ENCODE results near the gene NACA2. TPM values are rescaled to one million over a fixed set of nuclear protein-coding genes. Genes with fewer than 3 reads are reported as not detected.

The NACA2 gene
- total and polyA plus RNA-seq, 2 of the 4 experiments (the other 2 are of a cell fraction) = not detected

DNA sequence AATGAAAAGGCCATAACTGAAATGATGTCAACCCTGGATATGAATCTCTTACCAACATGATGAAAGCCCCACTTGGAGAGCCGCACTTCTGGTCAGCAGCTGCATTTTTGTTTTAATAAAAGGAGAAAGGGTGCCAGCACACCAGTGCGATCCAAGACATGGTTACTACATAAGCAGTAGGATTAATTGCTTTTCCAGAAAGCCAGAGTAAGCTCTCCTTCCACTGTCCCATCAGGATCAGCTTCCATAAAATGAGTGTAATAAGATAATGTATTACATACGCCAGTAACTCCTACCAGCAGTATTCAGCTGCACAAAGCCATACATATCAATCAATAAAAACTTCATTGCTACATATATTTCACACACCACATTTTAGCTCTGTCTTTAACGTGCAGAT is 26.3 kb upstream of the NACA2 start:
- Histone ChIP-seq H3K14ac (replicated peaks; ENCODE audit: low read depth, low read length) (no peak overlapping the region), H2AFZ (replicated peaks; ENCODE audit: low read length, poor library complexity) (no peak overlapping the region), H4K91ac (ENCODE audit: insufficient read depth, low read depth, low read length) (no peak overlapping the region), H3K56ac (ENCODE audit: extremely low read depth, insufficient read depth, low read length) (no peak overlapping the region), H3K18ac (ENCODE audit: low read depth, low read length) (no peak overlapping the region), H2BK20ac (ENCODE audit: low read depth, low read length) (no peak overlapping the region), H2AK9ac (replicated peaks; ENCODE audit: low read depth, low read length, poor library complexity) (no peak overlapping the region), H3K4me1 (ENCODE audit: control insufficient read depth, insufficient read depth, low read length) (peaks cover 4% of the 10 kb centered on the region), H3K79me1 (ENCODE audit: low read depth in 1 of 2, low read length in 2 of 2) (no peaks in the 10 kb centered on the region), H4K5ac (ENCODE audit: low read depth, low read length) (no peak overlapping the region), H3K9me3 (ENCODE audit: control insufficient read depth, insufficient read depth, low read length) (peaks cover 3% of the 10 kb centered on the region), H3K36me3 (ENCODE audit: control insufficient read depth, insufficient read depth, low read length) (no peaks in the 10 kb centered on the region), H2BK5ac (ENCODE audit: low read depth, low read length, poor library complexity, severe bottlenecking) (no peak overlapping the region), H3K4me2 (ENCODE audit: low read depth, low read length) (no peak overlapping the region), H2BK15ac (ENCODE audit: low read depth, low read length) (no peak overlapping the region), H3K9ac (ENCODE audit: low read depth, low read length) (no peak overlapping the region), H2BK120ac (ENCODE audit: low read depth, low read length) (no peak overlapping the region), H4K20me1 (ENCODE audit: insufficient read depth, low read length) (no peaks in the 10 kb centered on the region), H3K27me3 (ENCODE audit: control insufficient read depth, insufficient read depth, low read length) (no peaks in the 10 kb centered on the region), H3K4ac (ENCODE audit: low read depth, low read length) (no peak overlapping the region), H2AK5ac (ENCODE audit: low read depth, low read length) (no peak overlapping the region), H3K4me3 (ENCODE audit: insufficient read depth, low read depth, low read length) (no peak overlapping the region), H3K23ac (ENCODE audit: low read depth, low read length) (no peak overlapping the region), H3K9me1 (ENCODE audit: insufficient read depth, low read length) (peaks cover 2% of the 10 kb centered on the region; the same call in 1 of the 2 replicates), H4K8ac (ENCODE audit: low read depth in 2 of 2, low read length in 2 of 2) (no peak overlapping the region), H3K27ac (ENCODE audit: insufficient read depth, low read length) (no peak overlapping the region)
- intact Hi-C loops (cut with micrococcal nuclease) (no loop called here), in situ Hi-C loops (cut with MboI; ENCODE audit: low sequenced_read_pairs) (no loop called here), dilution Hi-C loops (cut with HindIII; ENCODE audit: low sequenced_read_pairs, unreplicated experiment) (no loop called here)
- ATAC-seq (ENCODE audit: low read depth) (peak; percentile 17; the same call in 1 of the 2 replicates), DNase-seq (peak; percentile 9)
- ChIA-PET CTCF (no interaction called here), POLR2A (ENCODE audit: unreplicated experiment) (no interaction called here)
- WGBS, 2 experiments (ENCODE audit: extremely low coverage in 2 of 2, insufficient read length in 1 of 2) = no CpG with 5 or more reads among the region's 4 CpGs
- no peak for TF ChIP-seq FOS (IDR thresholded peaks at IDR 0.05; ENCODE audit: low read depth, low read length)
- TF ChIP-seq SMC3 (IDR thresholded peaks at IDR 0.05; ENCODE audit: low read depth, low read length) = no peak
- TF ChIP-seq MXI1 (IDR thresholded peaks at IDR 0.05; ENCODE audit: borderline replicate concordance, low read depth, low read length) = no peak
- no peak for TF ChIP-seq MAZ (IDR thresholded peaks at IDR 0.05; ENCODE audit: borderline replicate concordance, low read depth, low read length)
- TF ChIP-seq, protein P1, sequence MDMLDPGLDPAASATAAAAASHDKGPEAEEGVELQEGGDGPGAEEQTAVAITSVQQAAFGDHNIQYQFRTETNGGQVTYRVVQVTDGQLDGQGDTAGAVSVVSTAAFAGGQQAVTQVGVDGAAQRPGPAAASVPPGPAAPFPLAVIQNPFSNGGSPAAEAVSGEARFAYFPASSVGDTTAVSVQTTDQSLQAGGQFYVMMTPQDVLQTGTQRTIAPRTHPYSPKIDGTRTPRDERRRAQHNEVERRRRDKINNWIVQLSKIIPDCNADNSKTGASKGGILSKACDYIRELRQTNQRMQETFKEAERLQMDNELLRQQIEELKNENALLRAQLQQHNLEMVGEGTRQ (IDR thresholded peaks at IDR 0.05; ENCODE audit: low read depth, low read length) = no peak
- TF ChIP-seq, protein P2, sequence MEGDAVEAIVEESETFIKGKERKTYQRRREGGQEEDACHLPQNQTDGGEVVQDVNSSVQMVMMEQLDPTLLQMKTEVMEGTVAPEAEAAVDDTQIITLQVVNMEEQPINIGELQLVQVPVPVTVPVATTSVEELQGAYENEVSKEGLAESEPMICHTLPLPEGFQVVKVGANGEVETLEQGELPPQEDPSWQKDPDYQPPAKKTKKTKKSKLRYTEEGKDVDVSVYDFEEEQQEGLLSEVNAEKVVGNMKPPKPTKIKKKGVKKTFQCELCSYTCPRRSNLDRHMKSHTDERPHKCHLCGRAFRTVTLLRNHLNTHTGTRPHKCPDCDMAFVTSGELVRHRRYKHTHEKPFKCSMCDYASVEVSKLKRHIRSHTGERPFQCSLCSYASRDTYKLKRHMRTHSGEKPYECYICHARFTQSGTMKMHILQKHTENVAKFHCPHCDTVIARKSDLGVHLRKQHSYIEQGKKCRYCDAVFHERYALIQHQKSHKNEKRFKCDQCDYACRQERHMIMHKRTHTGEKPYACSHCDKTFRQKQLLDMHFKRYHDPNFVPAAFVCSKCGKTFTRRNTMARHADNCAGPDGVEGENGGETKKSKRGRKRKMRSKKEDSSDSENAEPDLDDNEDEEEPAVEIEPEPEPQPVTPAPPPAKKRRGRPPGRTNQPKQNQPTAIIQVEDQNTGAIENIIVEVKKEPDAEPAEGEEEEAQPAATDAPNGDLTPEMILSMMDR (conservative IDR thresholded peaks at IDR 0.05; ENCODE audit: low read depth, low read length) = no peak
- no peak for TF ChIP-seq RAD21 (IDR thresholded peaks at IDR 0.05; ENCODE audit: low read length)
- TF ChIP-seq, protein P3, sequence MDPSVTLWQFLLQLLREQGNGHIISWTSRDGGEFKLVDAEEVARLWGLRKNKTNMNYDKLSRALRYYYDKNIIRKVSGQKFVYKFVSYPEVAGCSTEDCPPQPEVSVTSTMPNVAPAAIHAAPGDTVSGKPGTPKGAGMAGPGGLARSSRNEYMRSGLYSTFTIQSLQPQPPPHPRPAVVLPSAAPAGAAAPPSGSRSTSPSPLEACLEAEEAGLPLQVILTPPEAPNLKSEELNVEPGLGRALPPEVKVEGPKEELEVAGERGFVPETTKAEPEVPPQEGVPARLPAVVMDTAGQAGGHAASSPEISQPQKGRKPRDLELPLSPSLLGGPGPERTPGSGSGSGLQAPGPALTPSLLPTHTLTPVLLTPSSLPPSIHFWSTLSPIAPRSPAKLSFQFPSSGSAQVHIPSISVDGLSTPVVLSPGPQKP (IDR thresholded peaks at IDR 0.05; ENCODE audit: borderline replicate concordance, low read depth, low read length) = no peak
- TF ChIP-seq RFX5 (IDR thresholded peaks at IDR 0.05; ENCODE audit: low read depth, low read length) = no peak
- TF ChIP-seq CHD1 (IDR thresholded peaks at IDR 0.05; ENCODE audit: low read depth, low read length) = no peak
- BruUV-seq (replicated peaks) = no TSS peak

Measured in IMR-90 (cell line).